HG03521 (cell line): Measurements from ENCODE around the gene VCL.
A peak's percentile ranks its signal among the peaks of the same experiment; 100 is the strongest.
"Not testable (repeated sequence)": the region's sequence is repeated elsewhere in the genome, so short reads cannot be mapped to it uniquely, and the experiment has no call there.

Experiments used
- ATAC-seq: cut with Tn5 transposase; IDR thresholded peaks from one replicate; pipeline ENCODE4 v1.9.1; 2021; ENCODE audit warnings: mild to moderate bottlenecking, moderate library complexity; ENCODE audit not compliant: unreplicated experiment

VCL gene

GRCh38 chr10:73997787-73998622, at the start of gene VCL:
Gene VCL (plus strand): TSS chr10:73998116. CDS start chr10:73998208, 92 bp downstream.
- ATAC-seq = peak; percentile 96

- ATAC-seq = no peak
Observed at GRCh38 chr10:73948947-73949633, 48.8 kb upstream of the VCL start.

- no peak for ATAC-seq
Observed at GRCh38 chr10:73950155-73950948, 47.6 kb upstream of the VCL start.

GRCh38 chr10:73953665-73954064, 44.3 kb upstream of the VCL start:
- no peak for ATAC-seq

- no peak for ATAC-seq
Observed at GRCh38 chr10:73954737-73955136, 43.2 kb upstream of the VCL start.

GRCh38 chr10:73955719-73956118, 42.2 kb upstream of the VCL start:
- ATAC-seq = no peak

GRCh38 chr10:73956476-73957359, 41.2 kb upstream of the VCL start:
- ATAC-seq = peak; percentile 46

GRCh38 chr10:73959484-73960243, 38.3 kb upstream of the VCL start:
- ATAC-seq = peak; percentile 47

- no peak for ATAC-seq
Observed at GRCh38 chr10:73962386-73962785, 35.5 kb upstream of the VCL start.

- not testable (repeated sequence) for ATAC-seq
Observed at GRCh38 chr10:73963533-73963932, 34.4 kb upstream of the VCL start.

- no peak for ATAC-seq
Observed at GRCh38 chr10:73964743-73965142, 33.2 kb upstream of the VCL start.

GRCh38 chr10:73965267-73965889, 32.5 kb upstream of the VCL start:
- not testable (repeated sequence) for ATAC-seq

- ATAC-seq = no peak
Observed at GRCh38 chr10:73965890-73966768, 31.8 kb upstream of the VCL start.

- ATAC-seq = no peak
Observed at GRCh38 chr10:73967022-73967429, 30.9 kb upstream of the VCL start.

- ATAC-seq = no peak
Observed at GRCh38 chr10:73967544-73967943, 30.4 kb upstream of the VCL start.

- ATAC-seq = no peak
Observed at GRCh38 chr10:73968098-73968521, 29.8 kb upstream of the VCL start.

GRCh38 chr10:73969224-73969841, 28.6 kb upstream of the VCL start:
- no peak for ATAC-seq

GRCh38 chr10:73970845-73971244, 27.1 kb upstream of the VCL start:
- no peak for ATAC-seq
